Neural cell (in vitro differentiated cells): Measurements from ENCODE around the gene FERMT1. TPM values are rescaled to one million over a fixed set of nuclear protein-coding genes. Genes with fewer than 3 reads are reported as not detected.

Experiments
- H2AFZ ChIP-seq: fragments of 200-600, 300-800 bp; sonication (generic), shearing (Covaris generic); 2 replicates; pipeline ENCODE4 v1.6.0; 2014; ENCODE audit warnings: low read depth, mild to moderate bottlenecking, antibody characterized with exemption, low read length, moderate library complexity
- H3F3A ChIP-seq: fragments of 200-600 bp; shearing (Covaris generic); 2 replicates; pipeline ENCODE4 v1.6.1; 2016; ENCODE audit warnings: mild to moderate bottlenecking, moderate library complexity, mixed read lengths, antibody characterized with exemption, low read length; ENCODE audit not compliant: insufficient read depth, poor library complexity, severe bottlenecking
- H3K27ac ChIP-seq: fragments of 200-600, 300-800 bp; sonication (generic), shearing (Covaris generic); 2 replicates; pipeline ENCODE4 v1.5.1; 2014; ENCODE audit warnings: mild to moderate bottlenecking, low read length, moderate library complexity
- H3K27me3 ChIP-seq: fragments of 300-800, 200-600 bp; sonication (generic), shearing (Covaris generic); 2 replicates; pipeline ENCODE4 v1.6.0; 2014; ENCODE audit warnings: mild to moderate bottlenecking, low read depth, low read length, moderate library complexity; ENCODE audit not compliant: insufficient read depth
- H3K36me3 ChIP-seq: fragments of 300-800, 200-600 bp; sonication (generic), shearing (Covaris generic); 2 replicates; pipeline ENCODE4 v1.5.1; 2014; ENCODE audit warnings: mild to moderate bottlenecking, antibody characterized with exemption, low read length, moderate library complexity; ENCODE audit not compliant: insufficient read depth
- H3K4me2 ChIP-seq: fragments of 300-800, 200-600 bp; sonication (generic), shearing (Covaris generic); 2 replicates; pipeline ENCODE4 v1.6.0; 2014; ENCODE audit warnings: mild to moderate bottlenecking, low read length
- H3K4me3 ChIP-seq: fragments of 300-800, 200-600 bp; sonication (generic), shearing (Covaris generic); 2 replicates; pipeline ENCODE4 v1.5.1; 2014; ENCODE audit warnings: mild to moderate bottlenecking, low read length, moderate library complexity
- H3K79me2 ChIP-seq: fragments of 200-600 bp; shearing (Covaris generic); replicated peaks from 2 replicates; pipeline ENCODE4 v1.6.0; 2014; ENCODE audit warnings: mild to moderate bottlenecking, low read length, moderate library complexity; ENCODE audit not compliant: insufficient read depth
- H3K9ac ChIP-seq: fragments of 300-800, 200-600 bp; sonication (generic), shearing (Covaris generic); 2 replicates; pipeline ENCODE4 v1.6.1; 2016; ENCODE audit warnings: mild to moderate bottlenecking, low read length, mixed read lengths
- H3K9me2 ChIP-seq: fragments of 200-600 bp; shearing (Covaris generic); 2 replicates; pipeline ENCODE4 v1.6.1; 2016; ENCODE audit warnings: mild to moderate bottlenecking, low read length, mixed read lengths; ENCODE audit not compliant: insufficient read depth
- H3K9me3 ChIP-seq: fragments of 200-600, 300-800 bp; sonication (generic), shearing (Covaris generic); 2 replicates; pipeline ENCODE4 v1.6.1; 2016; ENCODE audit warnings: mild to moderate bottlenecking, mixed run types, low read length, moderate library complexity, mixed read lengths
- H4K20me1 ChIP-seq: fragments of 200-600 bp; shearing (Covaris generic); 2 replicates; pipeline ENCODE4 v1.6.1; 2016; ENCODE audit warnings: mild to moderate bottlenecking, mixed run types; ENCODE audit not compliant: insufficient read depth
- CTCF ChIP-seq: fragments of 450-650 bp; IDR thresholded peaks from 2 replicates; pipeline ENCODE4 v1.5.1; 2014; ENCODE audit warnings: antibody characterized with exemption, mild to moderate bottlenecking, moderate library complexity; ENCODE audit not compliant: poor library complexity, severe bottlenecking
- EP300 ChIP-seq: fragments of 450-650 bp; conservative IDR thresholded peaks from 2 replicates; pipeline ENCODE4 v1.6.1; 2014; ENCODE audit warnings: antibody characterized with exemption, mild to moderate bottlenecking, moderate library complexity; ENCODE audit not compliant: poor library complexity, severe bottlenecking
- EZH2 ChIP-seq: fragments of 200-600, 300-800 bp; shearing (Covaris generic), sonication (generic); IDR thresholded peaks from 2 replicates; pipeline ENCODE4 v1.6.1; 2014; ENCODE audit warnings: antibody characterized with exemption, low read length, borderline replicate concordance, mild to moderate bottlenecking; ENCODE audit not compliant: insufficient read depth, poor library complexity, severe bottlenecking
- MXI1 ChIP-seq: fragments of 450-650 bp; conservative IDR thresholded peaks from 2 replicates; pipeline ENCODE4 v1.6.1; 2014; ENCODE audit warnings: antibody characterized with exemption, mild to moderate bottlenecking; ENCODE audit not compliant: poor library complexity, severe bottlenecking
- POLR2AphosphoS5 ChIP-seq: IDR thresholded peaks from 2 replicates; pipeline ENCODE4 v1.6.1; 2012
- RAD21 ChIP-seq: fragments of 450-650 bp; conservative IDR thresholded peaks from 2 replicates; pipeline ENCODE4 v1.6.1; 2014; ENCODE audit warnings: antibody characterized with exemption, mild to moderate bottlenecking, moderate library complexity
- REST ChIP-seq: IDR thresholded peaks from 2 replicates; pipeline ENCODE4 v1.6.1; 2012; ENCODE audit warnings: borderline replicate concordance
- SMC3 ChIP-seq: fragments of 450-650 bp; conservative IDR thresholded peaks from 2 replicates; pipeline ENCODE4 v1.6.1; 2014; ENCODE audit warnings: antibody characterized with exemption, mild to moderate bottlenecking, moderate library complexity; ENCODE audit not compliant: poor library complexity
- TAF1 ChIP-seq: IDR thresholded peaks from 2 replicates; pipeline ENCODE4 v1.6.1; 2012; ENCODE audit warnings: low read depth
- polyA plus RNA-seq: library from polyadenylated mRNA; depleted of rRNA; stranded (reverse); fragments of >200 nt; gene quantifications from 2 replicates; pipeline ENCODE4 v1.2.3, GENCODE V29; 2014

FERMT1 gene
- polyA plus RNA-seq, 1 donor from 2014 or later, result not detected

- H3K36me3 ChIP-seq, result no peaks in the 10 kb centered on the region
- no peaks in the 10 kb centered on the region for H3K79me2 ChIP-seq
- H3K27me3 ChIP-seq, result peaks cover 15% of the 10 kb centered on the region
- no peak overlapping the region for H3K4me2 ChIP-seq
- no peaks in the 10 kb centered on the region for H3K9me3 ChIP-seq
- no peak overlapping the region for H2AFZ ChIP-seq
- no peaks in the 10 kb centered on the region for H4K20me1 ChIP-seq
- no peak overlapping the region for H3K9ac ChIP-seq
- H3F3A ChIP-seq, result no peaks in the 10 kb centered on the region
- no peaks in the 10 kb centered on the region for H3K9me2 ChIP-seq
- H3K27ac ChIP-seq, result no peak overlapping the region
- TF ChIP-seq SMC3 (no peak), EZH2 (no peak), MXI1 (no peak), CTCF (no peak), REST (no peak), RAD21 (no peak), EP300 (no peak), POLR2AphosphoS5 (no peak)
- H3K4me3 ChIP-seq, result no peak overlapping the region
Measured at GRCh38 chr20:6046432-6046831, 76.4 kb downstream of the FERMT1 start.

- no peak overlapping the region for H3K4me3 ChIP-seq
- TF ChIP-seq TAF1 (no peak), CTCF (no peak), EP300 (no peak), POLR2AphosphoS5 (no peak), EZH2 (no peak)
- no peaks in the 10 kb centered on the region for H4K20me1 ChIP-seq
- no peaks in the 10 kb centered on the region for H3K9me2 ChIP-seq
- H3K4me2 ChIP-seq, result no peak overlapping the region
- no peaks in the 10 kb centered on the region for H3K9me3 ChIP-seq
- no peaks in the 10 kb centered on the region for H3F3A ChIP-seq
- H2AFZ ChIP-seq, result no peak overlapping the region
- no peaks in the 10 kb centered on the region for H3K36me3 ChIP-seq
- peaks cover 7% of the 10 kb centered on the region for H3K27me3 ChIP-seq
- no peaks in the 10 kb centered on the region for H3K79me2 ChIP-seq
- H3K27ac ChIP-seq, result no peak overlapping the region
- no peak overlapping the region for H3K9ac ChIP-seq
Measured at GRCh38 chr20:6045566-6045965, 77.3 kb downstream of the FERMT1 start.
